Left lobe of liver (tissue), 2 donors: ENCODE measurements around the gene ZNF491. TPM values are rescaled to one million over a fixed set of nuclear protein-coding genes. Genes with fewer than 3 reads are reported as not detected.
"Not testable (repeated sequence)": the region's sequence is repeated elsewhere in the genome, so short reads cannot be mapped to it uniquely, and the experiment has no call there.

Source experiments
- ATAC-seq: fragments of 200-7000 bp; cut with Tn5 transposase; one replicate; pipeline ENCODE4 v1.9.1; 2020; ENCODE audit warnings: mild to moderate bottlenecking, moderate library complexity
- DNase-seq: peaks from one replicate; pipeline ENCODE4 v3.0.0-alpha.2; 2020; ENCODE audit warnings: low spot score
- total RNA-seq: library from RNA; stranded (reverse); gene quantifications from one replicate; pipeline ENCODE4 v1.2.1, GENCODE V29; 2021
- donor health status: DM: no; HTN: no; CAD: no; lungs with moderate emphysema.
- donor health status: DM: no; HTN: yes; CAD: no.

The ZNF491 gene
- total RNA-seq, result 1.3 TPM

DNA sequence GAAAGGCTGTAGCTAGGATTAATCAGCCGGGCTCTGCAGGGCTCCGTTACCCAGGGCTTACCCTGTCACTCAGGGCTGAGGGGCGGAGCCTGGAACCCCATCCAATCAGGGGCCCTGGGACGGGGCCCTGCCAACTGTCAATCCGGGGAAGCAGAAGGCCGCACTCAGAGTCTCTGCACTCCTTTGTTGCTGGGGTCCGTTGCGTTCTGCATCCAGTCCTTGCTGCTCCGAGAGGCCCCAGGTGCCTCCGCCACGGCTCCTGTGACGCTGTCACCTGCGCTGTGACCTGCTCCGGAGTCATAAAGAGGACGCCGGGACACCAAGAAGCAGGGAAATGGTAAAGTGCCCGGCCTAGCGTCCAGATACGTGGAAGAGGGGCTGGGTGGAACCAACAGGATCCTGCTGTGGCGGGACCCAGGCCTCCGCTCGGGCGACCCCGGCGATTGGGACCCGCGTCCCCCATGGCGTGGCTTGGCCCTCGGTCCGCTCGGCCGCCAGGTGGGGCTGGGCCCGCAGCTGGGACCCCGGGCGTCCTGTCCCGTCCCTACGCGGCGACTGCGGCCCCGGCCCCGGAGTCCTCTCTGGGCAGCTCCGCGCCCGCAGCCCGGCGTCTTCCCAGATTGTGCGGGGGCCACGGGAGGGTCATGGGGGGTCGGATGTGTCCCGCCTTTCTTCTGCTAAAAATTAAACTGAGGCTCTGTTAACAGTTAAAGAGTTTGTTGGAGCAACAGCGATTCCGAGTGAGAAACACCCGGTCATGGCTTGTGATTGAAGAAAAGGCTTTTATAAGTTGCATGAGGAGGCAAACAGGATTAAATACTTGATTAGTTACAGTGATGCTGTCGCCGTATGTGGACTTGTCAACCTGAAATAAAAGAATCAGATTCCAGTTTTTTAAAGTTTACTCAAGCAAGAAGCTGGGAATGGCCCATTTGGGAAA lies at the start of gene ZNF491:
TSS of gene ZNF491 (plus strand) at position 133 of the 940 bp plus-strand sequence. CDS start 7,431 bp downstream, outside the sequence.
- peak; percentile 96 for ATAC-seq

DNA sequence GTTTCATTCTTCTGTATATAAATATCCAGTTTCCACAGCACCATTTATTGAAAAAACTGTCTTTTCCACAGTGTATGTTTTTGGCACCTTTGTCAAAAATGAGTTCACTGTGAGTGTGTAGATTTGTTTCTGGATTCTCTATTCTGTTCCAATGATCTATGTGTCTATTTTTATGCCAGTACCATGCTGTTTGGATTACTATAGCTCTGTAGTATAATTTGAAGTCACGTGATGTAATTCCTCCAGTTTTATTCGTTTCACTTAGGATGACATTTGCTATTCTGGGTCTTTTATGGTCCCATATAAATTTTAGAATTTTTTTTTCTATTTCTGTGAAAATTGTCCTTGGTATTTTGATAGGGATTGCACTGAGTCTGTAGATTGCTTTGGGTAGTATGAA lies 48.6 kb upstream of the ZNF491 start:
- ATAC-seq, result no peak
- DNase-seq, result no peak

More for the DNA sequence above, at the start of gene ZNF491:
- DNase-seq, result peak; percentile 95

DNA sequence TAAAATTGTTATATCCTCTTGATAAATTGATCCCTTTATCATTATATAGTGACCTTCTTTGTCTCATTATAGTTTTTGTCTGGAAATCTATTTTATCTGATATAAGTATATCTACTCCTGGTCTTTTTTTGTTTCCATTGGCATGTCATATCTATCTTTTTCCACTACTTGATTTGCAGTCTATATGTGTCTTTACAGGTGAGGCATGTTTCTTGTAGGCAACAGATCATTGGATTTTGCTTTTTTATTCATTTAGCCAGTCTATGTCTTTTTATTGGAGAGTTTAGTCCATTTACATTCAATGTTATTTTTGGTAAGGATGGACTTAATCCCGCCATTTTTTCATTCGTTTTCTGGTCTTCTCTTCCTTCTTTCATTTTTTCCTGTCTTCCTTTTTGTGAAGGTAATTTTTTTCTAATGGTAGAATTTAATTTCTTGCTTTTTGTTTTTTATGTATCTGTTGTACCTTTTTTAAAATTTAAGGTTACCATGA lies 46.0 kb upstream of the ZNF491 start:
- ATAC-seq, result no peak
- no peak for DNase-seq

DNA sequence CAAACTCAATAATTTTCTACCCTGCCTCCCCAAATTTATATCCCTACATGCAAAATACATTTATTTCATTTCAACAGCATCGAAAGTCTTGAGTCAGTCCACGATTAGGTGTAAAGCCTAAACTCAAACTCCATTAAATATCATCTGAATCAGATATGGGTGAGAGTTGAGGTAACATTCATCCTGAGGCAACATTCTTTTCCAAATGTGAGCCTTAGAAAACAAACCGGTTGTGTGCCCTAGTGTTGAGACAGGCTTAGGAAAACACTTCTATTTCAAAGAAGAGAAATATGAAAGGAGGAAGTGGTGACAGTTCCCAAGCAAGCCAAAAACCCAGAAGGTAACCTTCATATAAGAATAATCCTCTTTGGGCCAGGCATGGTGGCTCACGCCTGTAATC lies 43.7 kb upstream of the ZNF491 start:
- DNase-seq (no peak), ATAC-seq (no peak)

DNA sequence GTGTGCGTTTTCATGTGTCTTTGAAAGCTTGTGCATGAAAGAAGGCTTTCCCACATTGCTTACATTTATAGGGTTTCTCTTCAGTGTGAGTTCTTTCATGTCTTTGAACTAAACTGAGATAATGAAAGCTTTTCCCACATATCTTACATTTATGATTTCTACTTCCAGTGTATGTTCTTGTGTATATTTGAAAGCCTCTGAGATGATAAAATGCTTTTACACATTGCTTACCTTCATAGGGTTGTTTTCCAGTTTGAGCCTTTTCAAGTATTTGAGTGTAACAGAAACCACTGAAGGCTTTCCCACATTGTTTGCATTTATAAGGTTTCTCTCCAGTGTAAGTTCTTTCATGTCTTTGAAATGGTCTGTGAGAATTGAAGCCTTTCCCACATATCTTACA lies 41.4 kb upstream of the ZNF491 start:
- ATAC-seq, result no peak
- no peak for DNase-seq

DNA sequence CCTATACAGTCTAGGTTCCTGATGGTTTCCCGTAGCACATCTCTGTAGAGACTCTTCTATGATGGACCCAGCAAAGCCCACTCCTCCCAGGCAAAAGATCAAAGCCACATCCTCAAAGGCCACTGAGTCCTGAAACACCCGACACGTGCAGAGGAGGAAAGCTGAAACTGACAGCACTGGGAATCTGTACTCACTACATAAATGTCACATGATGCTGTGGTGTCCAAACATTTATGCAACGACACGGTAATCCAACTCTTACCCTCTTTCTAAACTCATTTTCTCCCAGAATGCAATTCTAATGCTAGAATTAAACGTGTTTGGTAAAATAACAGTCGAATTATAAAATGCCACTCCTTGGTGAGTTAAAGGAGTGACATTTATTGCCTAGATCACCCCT lies 38.5 kb upstream of the ZNF491 start:
- DNase-seq (no peak), ATAC-seq (no peak)

DNA sequence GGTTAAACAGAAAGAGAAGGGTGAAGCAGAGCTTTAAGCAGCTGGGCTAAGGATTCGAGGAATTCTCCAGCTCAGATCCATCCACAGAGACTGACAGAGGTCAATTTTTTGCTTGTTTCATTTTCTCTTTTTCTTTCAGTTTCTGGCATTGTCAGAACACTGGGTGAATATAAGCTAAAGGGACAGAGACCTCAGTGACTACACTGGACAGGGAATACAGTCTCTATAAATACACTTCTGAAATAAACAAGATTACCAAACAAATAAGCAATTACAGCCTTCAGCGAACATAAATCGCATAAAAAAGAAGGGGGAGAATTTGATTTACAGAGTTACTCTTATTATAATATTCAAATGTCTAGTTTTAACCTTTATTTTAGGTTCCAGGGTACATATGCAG lies 35.2 kb upstream of the ZNF491 start:
- no peak for DNase-seq
- ATAC-seq, result no peak

DNA sequence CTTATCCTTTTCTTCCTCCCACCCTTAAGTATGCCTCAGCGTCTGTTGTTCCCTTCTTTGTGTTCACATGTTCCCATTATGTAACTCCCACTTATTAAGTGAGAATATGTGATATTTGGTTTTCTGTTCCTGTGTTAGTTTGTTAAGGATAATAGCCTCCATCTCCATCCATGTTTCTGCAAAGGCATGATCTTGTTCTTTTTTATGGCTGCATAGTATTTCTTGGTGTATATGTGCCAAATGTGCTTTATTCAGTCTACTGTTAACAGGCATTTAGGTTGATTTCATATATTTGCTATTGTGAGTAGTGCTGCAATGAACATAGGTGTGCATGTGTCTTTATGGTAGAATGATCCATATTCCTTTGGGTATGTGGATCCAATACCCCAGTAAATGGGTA lies 34.7 kb upstream of the ZNF491 start:
- DNase-seq (no peak), ATAC-seq (no peak)

DNA sequence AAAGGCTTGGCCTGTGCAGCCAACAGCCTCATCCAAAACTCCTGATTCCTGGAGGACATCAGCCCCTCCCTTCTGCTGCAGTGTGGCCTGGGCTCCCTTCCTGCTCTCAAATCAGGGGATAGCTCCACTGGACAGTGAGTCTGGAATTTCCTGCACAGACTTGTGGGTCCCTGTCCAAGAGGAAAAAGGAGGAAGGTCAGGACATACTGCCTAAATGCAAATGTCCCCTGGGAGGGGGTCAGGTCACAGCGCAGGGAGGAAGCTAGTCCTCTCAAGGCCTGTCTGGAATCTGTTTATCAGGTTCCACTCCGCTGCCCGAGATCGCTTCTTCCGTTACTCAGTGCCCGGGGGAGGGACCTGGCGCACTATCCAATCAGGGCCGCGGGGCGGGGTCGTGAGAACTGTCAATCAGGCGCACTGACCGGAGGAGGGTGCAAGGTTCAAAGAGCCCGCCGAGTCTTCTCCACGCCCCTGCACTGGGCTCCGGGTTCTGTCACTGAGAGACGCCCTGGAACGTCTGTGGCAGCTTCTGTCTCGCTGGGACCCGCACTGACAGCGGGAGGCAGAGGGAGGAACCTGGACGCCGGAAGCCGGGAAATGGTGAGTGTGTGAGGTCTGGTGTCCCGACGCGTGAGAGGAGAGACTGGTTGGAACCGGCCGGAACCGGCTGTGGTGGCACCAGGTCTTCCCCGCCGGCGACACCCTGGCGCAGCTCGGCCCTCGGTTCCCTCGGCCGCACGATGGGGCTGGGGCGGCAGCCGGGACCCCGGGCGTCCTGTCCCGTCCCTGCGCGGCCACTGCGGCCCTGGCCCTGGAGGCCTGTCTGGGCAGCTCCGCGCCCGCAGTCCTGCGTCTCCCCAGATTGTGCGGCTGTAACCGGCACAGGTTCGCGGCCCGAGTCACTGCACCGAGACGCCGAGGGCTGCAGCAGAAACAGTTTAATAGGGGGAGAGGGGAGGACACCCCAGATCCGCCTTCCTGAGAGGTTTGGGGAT lies 31.4 kb upstream of the ZNF491 start, which contains the start of gene ZNF441:
TSS of gene ZNF441 (plus strand) at position 404 of the 995 bp plus-strand sequence. CDS start at position 598, 194 bp downstream.
- DNase-seq, result peak; percentile 99
- peak; percentile 94 for ATAC-seq

DNA sequence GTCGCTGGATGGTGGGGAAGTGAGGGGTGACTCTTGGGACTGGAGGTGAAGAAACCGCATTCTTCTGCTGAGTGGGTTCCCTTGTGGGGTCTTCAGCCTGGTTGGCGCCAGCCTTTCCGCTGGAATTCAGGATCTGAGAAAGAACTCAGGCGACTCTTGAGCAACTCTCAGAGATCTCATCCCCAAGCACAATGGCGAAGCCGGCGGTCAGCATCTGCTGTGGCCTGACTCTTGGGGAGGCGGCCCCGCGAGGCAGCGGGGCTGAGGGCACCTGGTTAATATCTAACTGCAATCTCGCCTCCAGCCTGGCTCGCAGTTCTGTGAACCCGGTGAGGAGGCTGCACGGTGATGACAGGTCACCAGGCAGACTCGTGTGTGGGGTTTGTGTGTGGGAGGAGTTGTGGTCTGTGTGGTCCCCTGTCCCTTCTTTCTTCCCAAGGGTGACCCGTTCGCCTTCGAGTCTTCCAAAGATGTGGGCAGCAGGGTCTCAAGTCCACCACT lies 30.6 kb upstream of the ZNF491 start:
- ATAC-seq (peak; percentile 74), DNase-seq (peak; percentile 87)

DNA sequence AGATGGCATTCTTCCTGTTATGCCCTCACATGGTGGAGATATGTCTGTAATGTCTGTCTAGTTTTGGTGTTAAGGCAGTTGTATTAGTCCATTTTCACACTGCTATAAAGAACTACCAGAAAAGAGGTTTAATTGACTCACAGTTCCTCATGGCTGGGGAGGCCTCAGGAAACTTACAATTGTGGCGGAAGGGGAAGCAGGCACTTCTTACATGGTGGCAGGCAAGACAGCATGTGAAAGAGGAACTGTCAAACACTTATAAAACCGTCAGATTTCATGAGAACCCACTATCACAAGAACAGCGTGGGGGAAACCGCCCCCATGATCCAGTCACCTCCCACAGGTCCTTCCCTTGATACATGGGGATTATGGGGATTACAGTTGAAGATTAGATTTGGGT lies 28.3 kb upstream of the ZNF491 start:
- DNase-seq, result no peak
- ATAC-seq, result no peak

DNA sequence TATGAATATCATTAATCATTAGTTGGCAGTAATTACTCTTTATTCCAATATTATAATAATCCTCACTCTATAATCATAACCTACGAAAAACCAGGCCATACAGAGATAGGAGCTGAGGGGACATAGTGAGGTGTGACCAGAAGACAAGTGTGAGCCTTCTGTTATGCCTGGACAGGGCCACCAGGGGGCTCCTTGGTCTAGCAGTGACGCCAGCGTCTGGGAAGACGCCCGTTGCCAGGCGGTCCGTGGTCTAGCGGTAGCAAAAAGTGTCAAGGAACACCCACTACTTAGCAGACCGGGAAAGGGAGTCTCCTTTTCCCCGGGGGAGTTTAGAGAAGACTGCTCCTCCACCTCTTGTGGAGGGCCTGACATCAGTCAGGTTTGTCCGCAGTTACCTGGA lies 26.8 kb upstream of the ZNF491 start:
- not testable (repeated sequence) for ATAC-seq, DNase-seq

DNA sequence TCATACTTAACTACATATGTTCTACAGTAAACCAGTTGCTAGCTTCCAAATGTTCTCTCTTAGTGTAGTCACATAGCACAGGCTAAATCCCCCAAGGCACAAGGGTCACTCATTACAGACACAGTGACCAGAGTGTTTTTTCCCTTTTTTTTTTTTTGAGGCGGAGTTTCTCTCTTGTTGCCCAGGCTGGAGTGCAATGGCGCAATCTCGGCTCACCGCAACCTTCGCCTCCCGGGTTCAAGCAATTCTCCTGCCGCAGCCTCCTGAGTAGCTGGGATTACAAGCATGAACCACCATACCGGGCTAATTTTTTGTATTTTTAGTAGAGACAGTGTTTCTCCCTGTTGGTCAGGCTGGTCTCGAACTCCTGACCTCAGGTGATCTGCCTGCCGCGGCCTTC lies 21.7 kb upstream of the ZNF491 start:
- DNase-seq, ATAC-seq: not testable (repeated sequence)

DNA sequence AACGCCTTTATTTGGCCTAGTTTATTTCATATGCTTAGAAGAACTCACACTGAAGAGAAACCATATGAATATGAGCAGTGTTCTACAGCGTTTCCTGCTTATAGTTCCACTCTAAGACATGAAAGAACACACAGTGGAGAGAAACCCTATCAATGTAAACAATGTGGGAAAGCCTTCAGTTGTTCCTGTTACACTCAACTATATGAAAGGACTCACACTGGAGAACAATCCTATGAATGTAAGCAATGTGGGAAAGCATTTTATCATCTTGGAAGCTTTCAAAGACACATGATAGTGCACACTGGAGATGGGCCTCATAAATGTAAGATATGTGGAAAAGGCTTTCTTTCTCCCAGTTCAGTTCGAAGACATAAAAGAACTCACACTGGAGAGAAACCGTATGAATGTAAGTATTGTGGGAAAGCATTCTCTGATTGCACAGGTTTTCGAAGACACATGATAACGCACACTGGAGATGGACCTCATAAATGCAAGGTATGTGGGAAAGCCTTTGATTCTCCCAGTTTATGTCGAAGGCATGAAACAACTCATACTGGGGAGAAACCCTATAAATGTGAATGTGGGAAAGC lies 17.8 kb upstream of the ZNF491 start:
- DNase-seq (no peak), ATAC-seq (no peak)

DNA sequence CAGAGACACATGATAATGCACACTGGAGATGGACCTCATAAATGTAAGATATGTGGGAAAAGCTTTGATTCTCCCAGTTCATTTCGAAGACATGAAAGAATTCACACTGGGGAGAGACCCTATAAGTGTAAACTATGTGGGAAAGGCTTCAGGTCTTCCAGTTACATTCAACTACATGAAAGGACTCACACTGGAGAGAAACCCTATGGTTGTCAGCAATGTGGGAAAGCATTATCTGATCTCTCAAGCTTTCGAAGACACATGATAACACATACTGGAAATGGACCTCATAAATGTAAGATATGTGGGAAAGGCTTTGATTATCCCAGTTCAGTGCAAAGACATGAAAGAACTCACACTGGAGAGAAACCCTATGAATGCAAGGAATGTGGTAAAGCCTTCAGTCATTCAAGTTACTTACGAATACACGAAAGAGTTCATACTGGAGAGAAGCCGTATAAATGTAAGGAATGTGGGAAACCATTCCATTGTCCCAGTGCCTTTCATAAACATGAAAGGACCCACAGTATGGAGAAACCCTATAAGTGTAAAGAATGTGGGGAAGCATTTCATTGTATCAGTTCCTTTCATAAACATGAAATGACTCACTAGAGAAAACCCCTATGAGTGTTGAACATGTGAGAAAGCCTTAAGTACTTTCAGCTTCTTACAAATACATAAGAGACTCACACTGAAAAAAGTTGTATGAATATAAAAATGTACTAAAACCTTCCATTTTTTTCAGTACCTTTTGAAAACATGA lies 16.8 kb upstream of the ZNF491 start:
- DNase-seq, result no peak
- ATAC-seq, result no peak

DNA sequence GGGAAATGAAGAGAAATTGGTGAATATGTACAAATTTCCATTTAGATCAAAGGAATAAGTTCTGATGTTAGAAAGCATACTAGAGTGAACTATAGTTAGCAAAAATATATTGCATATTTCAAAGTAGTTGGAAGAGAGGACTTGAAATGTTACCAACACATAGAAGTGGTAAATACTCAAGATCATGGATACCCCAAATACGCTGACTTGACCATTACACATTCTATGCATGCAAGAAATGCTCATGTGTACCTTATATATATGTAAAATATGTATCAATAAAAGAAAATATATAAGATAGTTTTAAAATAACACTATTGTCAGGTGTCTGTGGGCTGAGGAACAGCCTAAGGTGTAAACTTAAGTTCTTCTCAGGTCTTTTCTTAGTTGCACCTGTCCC lies 14.6 kb upstream of the ZNF491 start:
- no peak for DNase-seq
- no peak for ATAC-seq

DNA sequence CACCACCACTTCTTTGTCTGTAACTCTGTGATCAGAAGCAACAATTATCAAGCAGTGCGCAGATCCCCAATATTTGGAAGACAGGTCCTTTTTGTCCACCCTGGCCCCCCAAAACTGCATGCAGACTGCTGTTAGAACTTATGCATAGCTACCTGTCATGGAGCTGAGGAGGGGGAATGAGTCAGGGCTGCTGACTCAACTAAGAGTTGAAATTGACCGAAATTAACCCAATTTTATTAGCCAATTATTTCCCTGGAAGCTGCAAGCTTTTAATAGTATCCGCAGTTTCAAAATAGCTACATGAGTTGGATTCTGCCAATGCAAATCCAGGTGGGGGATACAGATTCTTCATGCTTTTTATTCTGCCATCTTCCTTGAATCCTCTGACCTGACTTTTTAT lies 14.0 kb upstream of the ZNF491 start:
- ATAC-seq, result no peak
- no peak for DNase-seq

DNA sequence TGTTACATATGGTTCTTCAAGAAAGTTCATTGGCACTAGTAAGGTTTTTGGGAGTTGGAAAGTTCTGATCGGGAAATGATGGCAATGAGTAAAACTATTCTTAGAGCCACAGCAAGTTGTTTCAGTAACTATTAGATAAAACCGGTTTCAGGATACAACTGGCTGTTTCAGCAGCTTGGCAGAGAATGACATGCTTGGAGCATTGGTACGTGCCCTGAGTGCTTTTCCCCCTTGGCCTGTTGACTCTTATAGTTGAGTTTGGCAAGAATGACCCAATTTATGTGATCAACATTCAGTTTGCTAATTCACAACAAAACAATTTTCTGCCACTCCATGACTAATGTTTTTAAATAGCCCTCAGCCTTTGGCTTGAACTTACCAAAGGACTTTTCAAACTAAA lies 10.8 kb upstream of the ZNF491 start:
- DNase-seq, result no peak
- ATAC-seq, result no peak

DNA sequence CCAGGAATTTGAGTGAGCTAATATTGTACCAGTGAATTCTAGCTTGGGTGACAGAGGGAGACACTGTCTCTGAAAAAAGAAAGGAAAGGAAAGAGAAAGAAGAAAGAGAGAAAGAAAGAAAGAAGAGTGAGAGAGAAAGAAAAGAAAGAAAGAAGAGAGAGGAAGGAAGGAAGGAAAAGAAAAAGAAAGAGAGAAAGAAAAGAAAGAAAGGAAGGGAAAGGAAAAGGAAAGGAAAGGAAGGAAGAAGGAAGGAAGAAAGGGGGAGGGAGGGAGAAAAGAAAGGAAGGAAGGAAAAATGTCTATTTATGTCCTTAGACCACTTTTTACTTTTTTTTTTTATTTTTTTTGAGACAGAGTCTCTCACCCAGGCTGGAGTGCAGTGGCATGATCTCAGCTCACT lies 5.4 kb upstream of the ZNF491 start:
- DNase-seq (no peak), ATAC-seq (no peak)

DNA sequence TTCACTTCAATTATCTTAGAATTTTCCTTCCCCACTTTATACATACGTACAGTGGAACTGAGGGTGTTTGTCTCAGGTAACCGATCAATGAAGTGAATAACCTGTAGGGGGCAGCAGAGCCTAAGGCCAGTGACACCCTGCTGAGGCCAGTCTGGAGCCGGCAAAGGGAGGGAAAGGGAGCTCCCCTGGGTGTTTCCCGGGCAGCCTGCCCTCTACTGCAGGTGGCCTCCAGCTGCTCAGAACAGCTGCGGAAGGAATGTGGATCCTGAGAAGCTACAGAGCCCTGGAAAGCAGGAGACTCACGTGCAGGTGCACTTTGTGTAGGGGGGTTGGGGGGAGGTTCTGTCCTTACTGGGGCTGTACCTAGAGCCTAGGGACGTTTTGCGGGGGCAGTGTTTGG lies 832 bp upstream of the ZNF491 start:
- DNase-seq (peak; percentile 87), ATAC-seq (peak; percentile 91)
